ENCODE data around the gene NSUN6. TPM values are rescaled to one million over a fixed set of nuclear protein-coding genes. Genes with fewer than 3 reads are reported as not detected.

Gene NSUN6
- total RNA-seq, 1 experiment from 2014 or later: 29.0 TPM

Other genes starting within 250 kb of the NSUN6 start
- gene ARL5B, start 7.8 kb upstream of the NSUN6 start, total RNA-seq (2014; rRNA removed; shearing (Covaris generic); ENCODE audit: low replicate concordance): 7.8 and 22.4 TPM in 2 replicates